Erythroblast (primary cell): ENCODE data around the gene GAP43.

Experiments used
- GATA1 ChIP-seq: IDR thresholded peaks from 2 replicates; pipeline ENCODE4 v1.6.1; 2011; ENCODE audit warnings: low read depth, mild to moderate bottlenecking, control low read depth, low read length, moderate library complexity
- POLR2A ChIP-seq: IDR thresholded peaks from 2 replicates; pipeline ENCODE4 v1.6.1; 2011; ENCODE audit warnings: mild to moderate bottlenecking, low read length

- TF ChIP-seq POLR2A (no peak), GATA1 (no peak)
These were observed 34.9 kb upstream of the GAP43 start for GRCh38 chr3:115588201-115589115.
